C4-2B (cell line): Measurements from ENCODE around the gene NMNAT2.
"Not testable (repeated sequence)": the region's sequence is repeated elsewhere in the genome, so short reads cannot be mapped to it uniquely, and the experiment has no call there.

ENCODE experiments used
- H3K27ac ChIP-seq: fragments of 450-650 bp; 2 replicates; pipeline ENCODE4 v1.5.1; 2017
- ZFX ChIP-seq: fragments of 450-650 bp; IDR thresholded peaks from 2 replicates; pipeline ENCODE4 v1.6.1; 2017
- TF ChIP-seq, protein P1 (sequence below): fragments of 450-650 bp; conservative IDR thresholded peaks from 2 replicates; pipeline ENCODE4 v1.5.1; 2017; ENCODE audit warnings: mild to moderate bottlenecking

NMNAT2 gene

DNA sequence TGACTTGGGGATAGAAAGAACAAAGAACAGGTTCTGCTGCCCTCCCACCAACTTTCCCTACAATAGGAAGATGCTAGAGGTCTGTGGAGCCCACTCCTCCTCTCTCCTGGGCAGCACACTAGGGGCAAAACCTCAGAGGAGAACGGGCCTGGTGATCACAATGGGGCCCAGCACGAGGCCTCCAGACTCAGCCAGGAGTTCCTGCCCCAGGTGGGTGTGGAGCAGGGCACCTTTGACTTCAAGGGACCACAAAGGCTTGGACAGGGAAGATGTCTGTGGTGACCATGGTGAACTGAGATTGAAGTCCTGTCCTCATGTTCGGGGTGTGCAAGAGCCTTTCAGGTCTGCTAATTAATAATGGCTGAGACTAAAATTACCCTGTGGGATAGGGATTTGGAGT, 143.3 kb downstream of the NMNAT2 start:
- no peak overlapping the region for H3K27ac ChIP-seq
- TF ChIP-seq ZFX: no peak
- TF ChIP-seq, protein P1, sequence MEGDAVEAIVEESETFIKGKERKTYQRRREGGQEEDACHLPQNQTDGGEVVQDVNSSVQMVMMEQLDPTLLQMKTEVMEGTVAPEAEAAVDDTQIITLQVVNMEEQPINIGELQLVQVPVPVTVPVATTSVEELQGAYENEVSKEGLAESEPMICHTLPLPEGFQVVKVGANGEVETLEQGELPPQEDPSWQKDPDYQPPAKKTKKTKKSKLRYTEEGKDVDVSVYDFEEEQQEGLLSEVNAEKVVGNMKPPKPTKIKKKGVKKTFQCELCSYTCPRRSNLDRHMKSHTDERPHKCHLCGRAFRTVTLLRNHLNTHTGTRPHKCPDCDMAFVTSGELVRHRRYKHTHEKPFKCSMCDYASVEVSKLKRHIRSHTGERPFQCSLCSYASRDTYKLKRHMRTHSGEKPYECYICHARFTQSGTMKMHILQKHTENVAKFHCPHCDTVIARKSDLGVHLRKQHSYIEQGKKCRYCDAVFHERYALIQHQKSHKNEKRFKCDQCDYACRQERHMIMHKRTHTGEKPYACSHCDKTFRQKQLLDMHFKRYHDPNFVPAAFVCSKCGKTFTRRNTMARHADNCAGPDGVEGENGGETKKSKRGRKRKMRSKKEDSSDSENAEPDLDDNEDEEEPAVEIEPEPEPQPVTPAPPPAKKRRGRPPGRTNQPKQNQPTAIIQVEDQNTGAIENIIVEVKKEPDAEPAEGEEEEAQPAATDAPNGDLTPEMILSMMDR: no peak

DNA sequence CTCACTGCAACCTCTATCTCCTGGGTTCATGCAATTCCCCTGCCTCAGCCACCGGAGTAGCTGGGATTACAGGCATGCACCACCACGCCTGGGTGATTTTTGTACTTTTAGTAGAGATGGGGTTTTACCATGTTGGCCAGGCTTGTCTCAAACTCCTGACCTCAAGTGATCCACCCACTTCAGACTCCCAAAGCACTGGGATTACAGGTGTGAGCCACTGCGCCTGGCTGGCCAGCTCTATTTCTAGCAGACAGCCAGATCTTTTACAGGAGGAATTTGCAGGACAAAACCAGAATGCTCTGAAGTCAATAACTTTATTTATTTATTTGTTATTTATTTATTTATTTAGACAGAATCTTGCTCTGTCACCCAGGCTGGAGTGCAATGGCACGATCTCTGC, 144.2 kb downstream of the NMNAT2 start:
- not testable (repeated sequence) for H3K27ac ChIP-seq

DNA sequence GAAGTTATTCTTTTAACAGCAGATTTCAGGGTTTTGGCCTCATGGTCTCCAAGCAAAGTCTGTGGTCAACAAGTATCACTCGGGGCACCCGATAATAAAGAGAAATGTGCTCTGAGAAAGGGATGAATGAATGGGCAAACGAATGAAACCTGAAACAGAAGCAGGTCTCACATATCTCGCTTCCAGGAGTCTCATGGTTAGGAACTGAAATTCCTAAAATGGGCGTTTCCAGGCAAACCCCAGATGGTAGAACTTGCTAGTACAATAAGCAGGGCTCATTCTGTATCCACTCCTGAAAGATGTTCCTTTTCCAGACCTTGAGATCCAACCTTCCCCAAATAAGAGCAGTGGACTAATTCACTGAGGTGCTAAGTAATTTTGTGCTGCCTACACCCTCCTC, 144.9 kb downstream of the NMNAT2 start:
- TF ChIP-seq, protein P1: no peak
- no peak for TF ChIP-seq ZFX
- H3K27ac ChIP-seq: no peak overlapping the region

DNA sequence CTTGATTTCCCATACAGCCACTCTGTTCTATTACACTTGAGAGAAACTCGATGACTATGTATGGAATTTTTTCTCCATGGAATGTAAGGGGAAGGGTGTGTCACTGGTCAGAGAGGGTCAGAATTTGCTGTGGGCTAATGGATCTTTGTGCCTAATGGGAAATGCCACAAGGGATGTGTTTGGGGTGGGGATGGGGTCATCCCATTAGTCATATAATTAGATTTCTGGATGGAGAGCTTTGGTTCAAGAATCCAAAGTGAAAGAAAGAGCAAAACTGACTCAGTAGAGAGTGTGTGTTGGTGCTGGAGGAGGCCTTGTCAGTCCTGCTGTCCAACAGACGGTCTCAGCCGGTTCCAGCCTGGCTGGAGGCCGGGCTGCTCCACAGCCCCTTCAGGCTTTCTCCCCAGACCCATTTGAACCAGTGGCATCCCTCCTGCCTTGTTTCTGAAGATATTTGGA, 145.8 kb downstream of the NMNAT2 start:
- TF ChIP-seq, protein P1: no peak
- no peak overlapping the region for H3K27ac ChIP-seq

DNA sequence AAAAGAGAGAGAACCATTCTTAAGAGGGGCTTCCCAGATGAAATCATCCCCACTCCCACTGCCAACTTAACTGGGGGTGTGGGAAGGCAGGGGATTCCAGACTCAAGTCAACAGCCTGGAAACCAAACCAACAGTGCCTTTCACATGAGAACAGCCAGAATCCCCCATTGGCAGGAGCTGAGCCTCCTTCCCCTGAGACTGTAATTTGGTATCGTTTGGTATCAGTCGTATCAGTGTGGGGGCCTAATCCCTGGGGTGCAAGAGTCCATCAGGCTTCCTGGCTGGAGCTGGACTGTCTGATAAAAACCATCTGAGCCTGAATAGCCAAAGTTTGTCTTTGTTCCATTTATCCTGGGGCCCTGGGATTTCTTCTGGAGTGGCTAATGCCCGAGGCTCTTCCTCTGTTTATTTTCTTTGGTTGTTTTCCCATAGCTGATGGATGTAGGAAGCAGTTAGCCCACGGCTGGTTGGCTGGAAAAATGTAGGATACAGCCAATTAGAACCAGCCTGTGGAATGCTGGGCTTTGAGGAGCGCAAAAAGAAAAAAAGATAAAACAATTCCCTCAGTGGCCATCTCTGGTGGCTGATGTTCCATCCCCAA, 147.5 kb downstream of the NMNAT2 start:
- H3K27ac ChIP-seq: no peak overlapping the region
- TF ChIP-seq, protein P1: no peak
- no peak for TF ChIP-seq ZFX

DNA sequence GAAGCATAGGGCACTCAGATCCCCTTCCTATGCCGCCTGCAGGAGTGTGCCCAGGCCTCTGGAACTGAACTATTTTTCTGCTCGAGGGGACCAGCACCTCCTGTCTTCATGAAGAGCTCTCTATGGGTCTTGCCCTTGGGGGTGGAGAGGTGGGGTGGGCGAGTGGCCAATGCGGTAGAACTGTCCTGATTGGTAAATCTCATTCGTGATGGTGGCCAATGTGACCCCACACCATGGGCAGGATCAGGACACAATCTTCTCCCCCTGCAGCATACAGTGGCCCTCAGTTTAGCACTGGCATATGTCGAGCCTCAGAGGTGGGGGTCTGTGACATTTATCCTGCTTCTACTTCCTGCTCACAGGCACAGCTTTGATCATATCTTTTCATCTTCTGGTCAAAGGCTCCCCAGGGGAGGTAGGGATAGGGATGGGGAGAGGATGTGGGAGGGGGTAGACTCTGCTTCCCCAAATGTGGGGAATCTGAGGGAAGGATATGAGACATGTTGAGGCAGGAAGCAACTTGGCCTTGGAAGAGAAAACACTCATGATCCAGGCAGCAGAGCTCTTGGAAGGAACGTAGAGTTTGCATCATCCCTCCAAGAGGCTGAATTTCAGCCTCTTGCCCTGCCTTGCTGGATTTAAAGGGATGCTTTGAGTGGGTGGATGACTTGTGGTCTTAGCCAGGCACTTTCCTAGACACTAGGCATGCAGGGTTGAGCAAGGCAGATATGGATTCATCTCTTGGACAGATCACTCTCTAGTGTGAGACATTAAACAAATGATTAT, 150.3 kb downstream of the NMNAT2 start:
- TF ChIP-seq, protein P1: no peak
- TF ChIP-seq ZFX: no peak
- no peak overlapping the region for H3K27ac ChIP-seq

DNA sequence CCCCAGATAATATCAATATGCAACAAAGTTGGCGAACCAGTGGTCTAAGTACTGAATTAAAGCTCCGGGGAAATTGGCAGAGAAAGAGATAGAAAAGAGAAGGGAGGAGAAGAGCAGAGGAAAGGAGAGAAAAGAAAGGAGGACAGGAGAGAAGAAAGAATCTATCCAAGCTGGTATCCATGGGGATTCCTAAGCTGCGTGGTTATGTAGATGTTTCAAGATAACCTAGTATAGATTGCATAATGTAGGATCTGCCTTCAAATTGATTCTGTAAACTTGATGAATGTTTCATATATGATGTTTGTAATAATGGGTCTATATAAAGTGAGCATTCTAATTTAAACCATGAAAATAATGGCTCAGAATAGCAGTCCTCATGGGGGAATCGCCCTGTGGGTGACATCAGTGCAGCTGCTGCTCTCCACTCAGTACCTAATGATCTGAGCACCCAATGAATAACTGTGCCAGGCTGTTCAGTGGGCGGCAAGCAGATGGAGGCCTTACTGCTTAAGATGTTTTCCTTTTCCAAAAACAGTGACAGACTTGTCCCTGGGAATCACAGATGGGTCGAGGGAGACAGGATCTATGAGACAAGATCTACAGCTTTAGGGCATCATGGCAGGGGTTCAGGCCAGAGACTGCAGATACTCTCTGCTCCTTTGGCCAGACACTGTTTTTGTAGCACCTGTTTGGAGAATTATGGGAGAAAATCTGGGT, 154.1 kb downstream of the NMNAT2 start:
- TF ChIP-seq, protein P1: no peak
- TF ChIP-seq ZFX: no peak
- no peak overlapping the region for H3K27ac ChIP-seq
